ENCODE measurements around the gene LMOD3. TPM values are rescaled to one million over a fixed set of nuclear protein-coding genes. Genes with fewer than 3 reads are reported as not detected.

LMOD3 gene
- total RNA-seq, 1 donor: not detected

GRCh38 chr3:69072928-69073327 lies 49.5 kb downstream of the LMOD3 start:
- no peak overlapping the region for H3K4me3 ChIP-seq (ENCODE audit: low read depth, low read length)
- no peak for TF ChIP-seq CTCF (IDR thresholded peaks at IDR 0.05; ENCODE audit: insufficient read depth, low read length)
- DNase-seq (ENCODE audit: low read depth): no peak

GRCh38 chr3:69066121-69066520 lies 56.3 kb downstream of the LMOD3 start:
- TF ChIP-seq CTCF (IDR thresholded peaks at IDR 0.05; ENCODE audit: insufficient read depth, low read length): no peak
- no peak for DNase-seq (ENCODE audit: low read depth)
- H3K4me3 ChIP-seq (ENCODE audit: low read depth, low read length): no peak overlapping the region

GRCh38 chr3:69065318-69065964 lies 57.0 kb downstream of the LMOD3 start:
- no peak for TF ChIP-seq CTCF (IDR thresholded peaks at IDR 0.05; ENCODE audit: insufficient read depth, low read length)
- DNase-seq (ENCODE audit: low read depth): no peak
- H3K4me3 ChIP-seq (ENCODE audit: low read depth, low read length): no peak overlapping the region

GRCh38 chr3:69063636-69064035 lies 58.8 kb downstream of the LMOD3 start:
- no peak for DNase-seq (ENCODE audit: low read depth)
- TF ChIP-seq CTCF (IDR thresholded peaks at IDR 0.05; ENCODE audit: insufficient read depth, low read length): no peak
- H3K4me3 ChIP-seq (ENCODE audit: low read depth, low read length): no peak overlapping the region

- H3K4me3 ChIP-seq (ENCODE audit: low read depth, low read length): no peak overlapping the region
- no peak for DNase-seq (ENCODE audit: low read depth)
- no peak for TF ChIP-seq CTCF (IDR thresholded peaks at IDR 0.05; ENCODE audit: insufficient read depth, low read length)
Measured at GRCh38 chr3:69059688-69060087, 62.7 kb downstream of the LMOD3 start.

GRCh38 chr3:69058947-69059224 lies 63.5 kb downstream of the LMOD3 start:
- no peak for DNase-seq (ENCODE audit: low read depth)
- TF ChIP-seq CTCF (IDR thresholded peaks at IDR 0.05; ENCODE audit: insufficient read depth, low read length): no peak
- no peak overlapping the region for H3K4me3 ChIP-seq (ENCODE audit: low read depth, low read length)
